Panc1 (cell line): ENCODE measurements around the gene PHKA2. TPM values are rescaled to one million over a fixed set of nuclear protein-coding genes. Genes with fewer than 3 reads are reported as not detected.

ENCODE experiments used
- ATAC-seq: fragments of 200-7000 bp; cut with Tn5 transposase; 2 replicates; pipeline ENCODE4 v1.9.1; 2020; ENCODE audit warnings: mild to moderate bottlenecking, moderate library complexity
- BruUV-seq: library from RNA; stranded (reverse); fragments of 400-500 nt; replicated peaks from 2 replicates; lab custom pipeline; 2021; lab: Mats Ljungman, UMichigan
- CTCF ChIA-PET: fragments of 300-600 bp; sonication (Branson Sonifier 250); formaldehyde crosslinking; loops from one replicate; lab custom pipeline; 2022; ENCODE audit warnings: antibody characterized with exemption; lab: Charles Lee
- POLR2A ChIA-PET: fragments of 300-600 bp; sonication (Branson Sonifier 250); formaldehyde crosslinking; loops from one replicate; lab custom pipeline; 2022; ENCODE audit warnings: antibody characterized with exemption; lab: Charles Lee
- DNase-seq: peaks from one replicate; pipeline ENCODE4 v3.0.0-alpha.2; 2010; ENCODE audit warnings: low read depth, low spot score
- H3K27ac ChIP-seq: 2 replicates; pipeline ENCODE4 v1.5.1; 2011; ENCODE audit warnings: mild to moderate bottlenecking, low read length, inconsistent platforms
- H3K27me3 ChIP-seq: fragments of 200-500 bp; sonication (Bioruptor generic); 2 replicates; pipeline ENCODE4 v1.6.0; 2014; ENCODE audit warnings: low read length, inconsistent platforms; ENCODE audit not compliant: control insufficient read depth, insufficient read depth
- H3K36me3 ChIP-seq: fragments of 200-500 bp; sonication (Bioruptor generic); 2 replicates; pipeline ENCODE4 v1.5.1; 2014; ENCODE audit warnings: inconsistent platforms, mild to moderate bottlenecking, low read length, moderate library complexity; ENCODE audit not compliant: control insufficient read depth, insufficient read depth
- H3K4me1 ChIP-seq: 2 replicates; pipeline ENCODE4 v1.5.1; 2011; ENCODE audit warnings: inconsistent platforms, mild to moderate bottlenecking, low read length, moderate library complexity; ENCODE audit not compliant: control insufficient read depth, insufficient read depth
- H3K4me3 ChIP-seq, 2 experiments: 2 replicates each; pipeline ENCODE4 v1.5.1; 2011 to 2012; ENCODE audit warnings: low read depth in 2 of 2, low read length in 2 of 2, mild to moderate bottlenecking in 2 of 2, inconsistent platforms in 1 of 2, moderate library complexity in 1 of 2
- H3K9me3 ChIP-seq: fragments of 200-500 bp; sonication (Bioruptor generic); 2 replicates; pipeline ENCODE4 v1.5.1; 2014; ENCODE audit warnings: low read depth, mild to moderate bottlenecking, inconsistent platforms, low read length, moderate library complexity; ENCODE audit not compliant: control insufficient read depth, insufficient read depth
- CTCF ChIP-seq: fragments of 450-650 bp; IDR thresholded peaks from 2 replicates; pipeline ENCODE4 v1.5.1; 2017; ENCODE audit warnings: mild to moderate bottlenecking
- POLR2AphosphoS5 ChIP-seq: IDR thresholded peaks from 2 replicates; pipeline ENCODE4 v1.6.1; 2012; ENCODE audit warnings: mild to moderate bottlenecking, low read depth, low read length, moderate library complexity
- SIN3A ChIP-seq: IDR thresholded peaks from 2 replicates; pipeline ENCODE4 v1.6.1; 2012; ENCODE audit warnings: low read depth, mild to moderate bottlenecking, low read length, moderate library complexity, borderline replicate concordance; ENCODE audit not compliant: insufficient read depth
- TCF7L2 ChIP-seq: IDR thresholded peaks from 2 replicates; pipeline ENCODE4 v1.6.1; 2011; ENCODE audit warnings: mild to moderate bottlenecking, low read depth, low read length, inconsistent platforms
- in situ Hi-C: cut with HindIII; loops from 2 replicates; pipeline ENCODE4 v1.10.0; 2016; ENCODE audit warnings: low sequenced_read_pairs, low pct_unique_long_range_greater_than_20kb
- intact Hi-C: fragments of 100-400 bp; cut with micrococcal nuclease; formaldehyde crosslinking; loops from one replicate; pipeline ENCODE4 v1.10.0; 2022; ENCODE audit not compliant: unreplicated experiment
- total RNA-seq: library from RNA; stranded (reverse); gene quantifications from one replicate; pipeline ENCODE4 v1.2.1, GENCODE V29; 2021; ENCODE audit not compliant: unreplicated experiment
- TF ChIP-seq, protein P1 (sequence below), 2 experiments: IDR thresholded peaks; 2 replicates each; pipeline ENCODE4 v1.6.1; 2011 to 2012; ENCODE audit warnings: low read depth in 2 of 2, control low read depth in 1 of 2, low read length in 1 of 2, mild to moderate bottlenecking in 1 of 2, moderate library complexity in 1 of 2; ENCODE audit not compliant: insufficient read depth in 1 of 2

Gene PHKA2
- total RNA-seq, 1 experiment from 2014 or later: 20.6 TPM

DNA sequence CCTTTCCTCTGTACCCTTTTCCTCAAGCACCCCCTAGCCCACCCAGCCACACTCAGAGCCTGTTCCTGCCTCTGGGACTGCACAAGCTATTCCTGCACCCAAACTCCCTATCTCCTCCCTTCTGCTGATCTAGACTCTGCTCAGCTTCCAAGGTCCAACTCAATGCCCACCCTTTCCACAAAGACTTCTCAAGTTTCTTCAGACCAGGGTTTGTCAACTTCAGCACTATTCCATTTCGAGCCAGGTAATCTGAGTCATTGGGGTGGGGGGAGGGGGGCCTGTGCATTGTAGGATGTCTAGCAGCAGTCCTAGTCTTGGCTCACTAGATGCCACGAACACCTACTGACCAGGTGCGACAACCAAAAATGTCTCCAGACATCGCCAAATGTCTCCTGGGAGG lies 37.3 kb downstream of the PHKA2 start:
- H3K4me1 ChIP-seq: no peaks in the 10 kb centered on the region
- intact Hi-C loops (no loop called here), in situ Hi-C loops (no loop called here)
- CTCF ChIA-PET: no interaction called here
- TF ChIP-seq TCF7L2 (no peak), POLR2AphosphoS5 (no peak), SIN3A (no peak), CTCF (no peak)
- TF ChIP-seq, protein P1, sequence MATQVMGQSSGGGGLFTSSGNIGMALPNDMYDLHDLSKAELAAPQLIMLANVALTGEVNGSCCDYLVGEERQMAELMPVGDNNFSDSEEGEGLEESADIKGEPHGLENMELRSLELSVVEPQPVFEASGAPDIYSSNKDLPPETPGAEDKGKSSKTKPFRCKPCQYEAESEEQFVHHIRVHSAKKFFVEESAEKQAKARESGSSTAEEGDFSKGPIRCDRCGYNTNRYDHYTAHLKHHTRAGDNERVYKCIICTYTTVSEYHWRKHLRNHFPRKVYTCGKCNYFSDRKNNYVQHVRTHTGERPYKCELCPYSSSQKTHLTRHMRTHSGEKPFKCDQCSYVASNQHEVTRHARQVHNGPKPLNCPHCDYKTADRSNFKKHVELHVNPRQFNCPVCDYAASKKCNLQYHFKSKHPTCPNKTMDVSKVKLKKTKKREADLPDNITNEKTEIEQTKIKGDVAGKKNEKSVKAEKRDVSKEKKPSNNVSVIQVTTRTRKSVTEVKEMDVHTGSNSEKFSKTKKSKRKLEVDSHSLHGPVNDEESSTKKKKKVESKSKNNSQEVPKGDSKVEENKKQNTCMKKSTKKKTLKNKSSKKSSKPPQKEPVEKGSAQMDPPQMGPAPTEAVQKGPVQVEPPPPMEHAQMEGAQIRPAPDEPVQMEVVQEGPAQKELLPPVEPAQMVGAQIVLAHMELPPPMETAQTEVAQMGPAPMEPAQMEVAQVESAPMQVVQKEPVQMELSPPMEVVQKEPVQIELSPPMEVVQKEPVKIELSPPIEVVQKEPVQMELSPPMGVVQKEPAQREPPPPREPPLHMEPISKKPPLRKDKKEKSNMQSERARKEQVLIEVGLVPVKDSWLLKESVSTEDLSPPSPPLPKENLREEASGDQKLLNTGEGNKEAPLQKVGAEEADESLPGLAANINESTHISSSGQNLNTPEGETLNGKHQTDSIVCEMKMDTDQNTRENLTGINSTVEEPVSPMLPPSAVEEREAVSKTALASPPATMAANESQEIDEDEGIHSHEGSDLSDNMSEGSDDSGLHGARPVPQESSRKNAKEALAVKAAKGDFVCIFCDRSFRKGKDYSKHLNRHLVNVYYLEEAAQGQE (IDR thresholded peaks at IDR 0.05; ENCODE audit: insufficient read depth in 1 of 2, low read depth in 2 of 2, low read length in 1 of 2): no peak
- DNase-seq (no peak), ATAC-seq (no peak)
- no peak overlapping the region for H3K27ac ChIP-seq
- no peaks in the 10 kb centered on the region for H3K9me3 ChIP-seq
- no TSS peak for BruUV-seq
- POLR2A ChIA-PET: no interaction called here
- H3K36me3 ChIP-seq: no peaks in the 10 kb centered on the region
- no peaks in the 10 kb centered on the region for H3K27me3 ChIP-seq
- no peak overlapping the region for H3K4me3 ChIP-seq

- intact Hi-C loops (no loop called here), in situ Hi-C loops (no loop called here)
- ChIA-PET POLR2A (no interaction called here), CTCF (no interaction called here)
- H3K4me3 ChIP-seq: no peak overlapping the region
- no peaks in the 10 kb centered on the region for H3K36me3 ChIP-seq
- ATAC-seq: no peak
- H3K4me1 ChIP-seq: no peaks in the 10 kb centered on the region
- H3K9me3 ChIP-seq: no peaks in the 10 kb centered on the region
- no peak overlapping the region for H3K27ac ChIP-seq
- DNase-seq: no peak
- H3K27me3 ChIP-seq: no peaks in the 10 kb centered on the region
- no peak for TF ChIP-seq POLR2AphosphoS5
- no peak for TF ChIP-seq CTCF
- TF ChIP-seq TCF7L2: no peak
- no peak for TF ChIP-seq SIN3A
- TF ChIP-seq, protein P1 (IDR thresholded peaks at IDR 0.05; ENCODE audit: insufficient read depth in 1 of 2, low read depth in 2 of 2, low read length in 1 of 2): no peak
- no TSS peak for BruUV-seq
These were observed 37.8 kb downstream of the PHKA2 start for GRCh38 chrX:18946157-18946556.
